OCI-LY7 (cell line): Measurements from ENCODE around the gene ATP6V0E1. TPM values are rescaled to one million over a fixed set of nuclear protein-coding genes. Genes with fewer than 3 reads are reported as not detected.

Experiments
- BruUV-seq: library from RNA; stranded (reverse); fragments of 400-500 nt; replicated peaks from 2 replicates; lab custom pipeline; 2021; lab: Mats Ljungman, UMichigan
- CTCF ChIA-PET: fragments of 300-600 bp; sonication (Branson Sonifier 250); formaldehyde crosslinking; loops from one replicate; lab custom pipeline; 2022; ENCODE audit warnings: antibody characterized with exemption; ENCODE audit not compliant: unreplicated experiment; lab: Charles Lee
- POLR2A ChIA-PET: fragments of 300-600 bp; sonication (Branson Sonifier 250); formaldehyde crosslinking; loops from one replicate; lab custom pipeline; 2022; ENCODE audit warnings: antibody characterized with exemption; lab: Charles Lee
- DNase-seq: peaks from one replicate; pipeline ENCODE4 v3.0.0-alpha.2; 2015; ENCODE audit warnings: low spot score
- H2AFZ ChIP-seq: fragments of 200-600 bp; sonication (generic), shearing (Covaris generic); 2 replicates; pipeline ENCODE4 v1.6.1; 2014; ENCODE audit warnings: mild to moderate bottlenecking, antibody characterized with exemption, low read length, moderate library complexity
- H3K27ac ChIP-seq: fragments of 200-600 bp; sonication (generic); 2 replicates; pipeline ENCODE4 v1.5.1; 2014; ENCODE audit warnings: mixed run types, low read depth, mild to moderate bottlenecking, moderate library complexity, low read length, inconsistent platforms; ENCODE audit not compliant: poor library complexity, severe bottlenecking
- H3K36me3 ChIP-seq: fragments of 200-600 bp; sonication (generic); 2 replicates; pipeline ENCODE4 v1.6.1; 2014; ENCODE audit warnings: mild to moderate bottlenecking, antibody characterized with exemption, low read length, moderate library complexity, mixed read lengths; ENCODE audit not compliant: insufficient read depth
- H3K4me1 ChIP-seq: fragments of 200-600 bp; sonication (generic); 2 replicates; pipeline ENCODE4 v1.5.1; 2014; ENCODE audit warnings: mild to moderate bottlenecking, low read length; ENCODE audit not compliant: insufficient read depth, poor library complexity, severe bottlenecking
- H3K4me2 ChIP-seq: fragments of 200-600 bp; sonication (generic); 2 replicates; pipeline ENCODE4 v1.6.1; 2014; ENCODE audit warnings: mild to moderate bottlenecking, low read length
- H3K4me3 ChIP-seq: fragments of 200-600 bp; sonication (generic); 2 replicates; pipeline ENCODE4 v1.5.1; 2014; ENCODE audit warnings: mild to moderate bottlenecking, low read depth, low read length; ENCODE audit not compliant: poor library complexity, severe bottlenecking
- H3K79me2 ChIP-seq: fragments of 200-600 bp; sonication (generic); 2 replicates; pipeline ENCODE4 v1.6.1; 2016; ENCODE audit warnings: low read depth, mild to moderate bottlenecking, low read length, moderate library complexity, mixed read lengths; ENCODE audit not compliant: insufficient read depth
- H3K9me2 ChIP-seq: fragments of 200-600 bp; sonication (generic); 2 replicates; pipeline ENCODE4 v1.6.1; 2016; ENCODE audit warnings: mild to moderate bottlenecking, low read length, mixed read lengths; ENCODE audit not compliant: insufficient read depth
- H3K9me3 ChIP-seq: fragments of 200-600 bp; sonication (generic); 2 replicates; pipeline ENCODE4 v1.6.1; 2014; ENCODE audit warnings: mild to moderate bottlenecking, mixed run types, low read length, mixed read lengths
- H4K20me1 ChIP-seq: fragments of 200-600 bp; sonication (generic); 2 replicates; pipeline ENCODE4 v1.6.1; 2014; ENCODE audit warnings: mild to moderate bottlenecking, antibody characterized with exemption, low read length, moderate library complexity, mixed read lengths; ENCODE audit not compliant: insufficient read depth
- EZH2phosphoT487 ChIP-seq: fragments of 200-600 bp; sonication (generic); IDR thresholded peaks from 2 replicates; pipeline ENCODE4 v1.6.1; 2018; ENCODE audit warnings: low read depth, borderline replicate concordance, mild to moderate bottlenecking, mixed run types, antibody characterized with exemption, low read length, moderate library complexity, mixed read lengths
- intact Hi-C: fragments of 100-400 bp; cut with micrococcal nuclease; formaldehyde crosslinking; loops from one replicate; pipeline ENCODE4 v1.10.0; 2022; ENCODE audit not compliant: unreplicated experiment
- total RNA-seq, 2 experiments: library from RNA; depleted of rRNA in 1 of 2; stranded (reverse); fragments of >200 nt in 1 of 2; shearing (Covaris generic) in 1 of 2; gene quantifications; 2 replicates each; pipeline ENCODE4 v1.2.3, GENCODE V29; 2014 to 2022
- TF ChIP-seq, protein P1 (sequence below): fragments of 200-600 bp; sonication (generic); conservative IDR thresholded peaks from 2 replicates; pipeline ENCODE4 v1.5.1; 2014; ENCODE audit warnings: mild to moderate bottlenecking, antibody characterized with exemption, low read length, moderate library complexity, mixed read lengths

Gene ATP6V0E1
- total RNA-seq, 2 experiments from 2014 or later = 39.9 to 59.4 TPM

GRCh38 chr5:173053041-173053440 is 69.5 kb downstream of the ATP6V0E1 start:
- no peak for TF ChIP-seq EZH2phosphoT487
- TF ChIP-seq, protein P1, sequence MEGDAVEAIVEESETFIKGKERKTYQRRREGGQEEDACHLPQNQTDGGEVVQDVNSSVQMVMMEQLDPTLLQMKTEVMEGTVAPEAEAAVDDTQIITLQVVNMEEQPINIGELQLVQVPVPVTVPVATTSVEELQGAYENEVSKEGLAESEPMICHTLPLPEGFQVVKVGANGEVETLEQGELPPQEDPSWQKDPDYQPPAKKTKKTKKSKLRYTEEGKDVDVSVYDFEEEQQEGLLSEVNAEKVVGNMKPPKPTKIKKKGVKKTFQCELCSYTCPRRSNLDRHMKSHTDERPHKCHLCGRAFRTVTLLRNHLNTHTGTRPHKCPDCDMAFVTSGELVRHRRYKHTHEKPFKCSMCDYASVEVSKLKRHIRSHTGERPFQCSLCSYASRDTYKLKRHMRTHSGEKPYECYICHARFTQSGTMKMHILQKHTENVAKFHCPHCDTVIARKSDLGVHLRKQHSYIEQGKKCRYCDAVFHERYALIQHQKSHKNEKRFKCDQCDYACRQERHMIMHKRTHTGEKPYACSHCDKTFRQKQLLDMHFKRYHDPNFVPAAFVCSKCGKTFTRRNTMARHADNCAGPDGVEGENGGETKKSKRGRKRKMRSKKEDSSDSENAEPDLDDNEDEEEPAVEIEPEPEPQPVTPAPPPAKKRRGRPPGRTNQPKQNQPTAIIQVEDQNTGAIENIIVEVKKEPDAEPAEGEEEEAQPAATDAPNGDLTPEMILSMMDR = no peak
- peaks cover 45% of the 10 kb centered on the region for H3K4me1 ChIP-seq

DNA sequence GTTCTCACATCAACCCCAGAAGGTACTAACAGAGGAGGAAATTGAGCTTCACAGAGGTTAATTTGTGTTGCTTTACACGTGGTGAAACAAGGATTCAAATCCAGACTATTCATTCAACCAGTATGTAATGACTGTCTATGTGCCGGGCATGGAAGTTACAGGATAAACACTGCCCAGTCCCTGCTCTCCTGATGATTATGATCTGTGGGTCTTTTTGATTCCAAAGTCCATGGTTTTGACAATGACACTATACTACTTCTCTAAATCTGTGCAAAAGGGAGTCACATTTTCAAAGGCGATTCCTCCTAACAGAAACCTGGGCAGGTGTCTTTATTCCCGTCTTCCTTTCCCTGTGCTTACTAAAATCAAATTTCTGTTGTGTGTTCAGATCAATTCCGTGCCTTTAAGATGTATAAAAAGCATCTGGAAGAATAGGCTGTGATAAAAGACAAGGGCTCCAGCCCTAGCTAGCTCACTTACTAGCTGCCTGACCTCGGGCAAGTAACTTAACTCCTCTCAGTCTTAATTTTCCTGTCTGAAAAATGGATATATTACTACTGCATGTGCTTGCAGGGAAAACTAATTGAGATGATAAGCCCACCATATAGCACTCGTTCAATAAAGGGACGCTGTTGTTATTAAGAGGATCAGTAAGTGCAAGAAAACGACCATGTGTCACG is 71.6 kb downstream of the ATP6V0E1 start:
- intact Hi-C loops = loop anchor here (5.0 kb wide), 1 partner anchor 283 kb away; the partner anchor contains the start of gene DUSP1
- no TSS peak for BruUV-seq
- Histone ChIP-seq H2AFZ (peak overlapping the region; percentile 98), H3K4me1 (peaks cover 48% of the 10 kb centered on the region), H3K36me3 (no peaks in the 10 kb centered on the region), H3K27ac (peak overlapping the region; percentile 57), H3K9me2 (no peaks in the 10 kb centered on the region), H3K9me3 (no peaks in the 10 kb centered on the region), H3K79me2 (peaks cover 14% of the 10 kb centered on the region; the same call in 1 of the 2 replicates), H3K4me3 (peak overlapping the region; percentile 89), H3K4me2 (peak overlapping the region; percentile 91), H4K20me1 (no peaks in the 10 kb centered on the region)
- DNase-seq = no peak
- ChIA-PET CTCF (no interaction called here), POLR2A (interaction anchor here (0.5 to 3.5 kb wide), 10 partner anchors 10 to 1661 kb away, joined by 3 to 53 read pairs (median 4); partner anchors contain the start of gene ATP6V0E1)
- TF ChIP-seq, protein P1 = no peak
- no peak for TF ChIP-seq EZH2phosphoT487

More at GRCh38 chr5:173053041-173053440, 69.5 kb downstream of the ATP6V0E1 start:
- Histone ChIP-seq H3K36me3 (no peaks in the 10 kb centered on the region), H3K79me2 (peaks cover 6% of the 10 kb centered on the region; the same call in 1 of the 2 replicates), H2AFZ (peak overlapping the region; percentile 87), H4K20me1 (no peaks in the 10 kb centered on the region), H3K27ac (peak overlapping the region; percentile 57), H3K9me3 (no peaks in the 10 kb centered on the region), H3K9me2 (no peaks in the 10 kb centered on the region), H3K4me2 (peak overlapping the region; percentile 46), H3K4me3 (peak overlapping the region; percentile 3)
- ChIA-PET CTCF (interaction anchor here (0.9 kb wide), 1 partner anchor 20 kb away, joined by 4 read pairs; no protein-coding TSS in a partner anchor), POLR2A (interaction anchor here (0.6 to 3.5 kb wide), 10 partner anchors 10 to 69 kb away, joined by 3 to 53 read pairs (median 4); no protein-coding TSS in a partner anchor)
- intact Hi-C loops = loop anchor here (2.0 kb wide), 1 partner anchor 18 kb away; no protein-coding TSS in a partner anchor
- DNase-seq = peak; percentile 37
- BruUV-seq = no TSS peak

DNA sequence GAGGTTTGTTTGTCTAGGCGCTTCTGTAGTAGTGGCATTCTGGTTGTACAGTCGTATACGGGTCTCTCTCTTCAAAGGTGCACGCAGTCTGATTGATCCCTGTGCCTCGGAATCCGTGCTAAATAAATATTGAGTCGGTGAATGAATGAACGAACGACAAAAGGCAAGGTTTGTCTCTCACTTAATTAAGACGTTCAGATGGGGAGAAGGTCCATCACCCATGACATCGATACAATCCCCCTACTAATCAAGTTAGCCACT is 72.1 kb downstream of the ATP6V0E1 start:
- ChIA-PET CTCF (no interaction called here), POLR2A (interaction anchor here (0.7 to 2.0 kb wide), 3 partner anchors 42 to 684 kb away, joined by 3 to 11 read pairs (median 7); partner anchors contain the start of gene ATP6V0E1)
- intact Hi-C loops = loop anchor here (5.0 kb wide), 1 partner anchor 283 kb away; the partner anchor contains the start of gene DUSP1
- Histone ChIP-seq H2AFZ (peak overlapping the region; percentile 98; the same call in 1 of the 2 replicates), H3K4me1 (peaks cover 48% of the 10 kb centered on the region), H3K4me3 (peak overlapping the region; percentile 89), H3K9me2 (no peaks in the 10 kb centered on the region), H3K27ac (peak overlapping the region; percentile 57), H3K36me3 (no peaks in the 10 kb centered on the region), H3K9me3 (no peaks in the 10 kb centered on the region), H3K79me2 (peaks cover 14% of the 10 kb centered on the region; the same call in 1 of the 2 replicates), H3K4me2 (peak overlapping the region; percentile 91), H4K20me1 (no peaks in the 10 kb centered on the region)
- BruUV-seq = TSS peak; percentile 97
- TF ChIP-seq, protein P1 = no peak
- TF ChIP-seq EZH2phosphoT487 = no peak
- peak; percentile 39 for DNase-seq
